Adrenal gland (tissue), 12 donors: ENCODE data around the gene ERH. TPM values are rescaled to one million over a fixed set of nuclear protein-coding genes. Genes with fewer than 3 reads are reported as not detected.

Experiments used
- DNase-seq, 7 donors: peaks; one replicate each; pipeline ENCODE4 v3.0.0-alpha.2; 2019 to 2020
- H3K27ac ChIP-seq, 5 donors: fragments of 200-600 bp; sonication (generic) in 4 of 5; 1 replicate in 3 of 5; 2 replicates in 2 of 5; pipeline versions ENCODE4 v1.5.1 to v1.8.0; 2016 to 2020; ENCODE audit warnings: mild to moderate bottlenecking in 1 of 5
- H3K27me3 ChIP-seq: fragments of 200-600 bp; 2 replicates; pipeline ENCODE4 v1.8.0; 2021
- H3K36me3 ChIP-seq, 2 donors: fragments of 200-600 bp; replicated peaks in 1 of 2; 1 replicate in 1 of 2; 2 replicates in 1 of 2; pipeline versions ENCODE4 v1.5.1 to v1.8.0; 2018 to 2022
- H3K4me1 ChIP-seq, 2 donors: fragments of 200-600 bp; replicated peaks in 1 of 2; 1 replicate in 1 of 2; 2 replicates in 1 of 2; pipeline versions ENCODE4 v1.5.1 to v1.8.0; 2018 to 2021
- H3K4me3 ChIP-seq, 4 donors: fragments of 200-600 bp; sonication (generic) in 3 of 4; one replicate each; pipeline ENCODE4 v1.5.1; 2016 to 2018
- H3K9me3 ChIP-seq, 3 donors: fragments of 200-600 bp; sonication (generic) in 1 of 3; replicated peaks in 1 of 3; 1 replicate in 2 of 3; 2 replicates in 1 of 3; pipeline versions ENCODE4 v1.5.1 to v1.8.0; 2016 to 2021
- CTCF ChIP-seq, 6 experiments: fragments of 450-650 bp in 4 of 6; fragments of 200-600 bp in 2 of 6; sonication (generic) in 1 of 6; IDR thresholded peaks; 1 replicate in 5 of 6; 2 replicates in 1 of 6; pipeline versions ENCODE4 v1.5.1 to v1.8.0; 2016 to 2021; ENCODE audit warnings: antibody characterized with exemption in 6 of 6, mild to moderate bottlenecking in 2 of 6, moderate library complexity in 1 of 6
- POLR2A ChIP-seq, 2 donors: fragments of 450-650 bp; IDR thresholded peaks; one replicate each; pipeline ENCODE4 v1.6.1; 2017; ENCODE audit warnings: antibody characterized with exemption in 2 of 2, mild to moderate bottlenecking in 2 of 2, moderate library complexity in 1 of 2
- WGBS, 4 donors: extraction: QIAGEN DNeasy Blood & Tissue Kit in 2 of 4; methylation state at CpG; one replicate each; pipeline versions ENCODE4 v1.1.5 to v1.1.7; 2013 to 2017; 5-methylcytosine and 5-hydroxymethylcytosine counted together
- intact Hi-C, 2 donors: fragments of 100-400 bp; cut with DNase I; formaldehyde crosslinking; loops; one replicate each; pipeline versions ENCODE4 v1.14.1 to v1.15.0; 2022 to 2023
- polyA plus RNA-seq, 3 donors: library from polyadenylated mRNA; stranded (reverse); fragments of 200-250 nt in 2 of 3; fragments of 350-450 nt in 1 of 3; fragmentation: Illumina TruSeq in 1 of 3; extraction: RNeasy Lipid Tissue Mini Kit (QIAGEN cat#74804) in 1 of 3; gene quantifications; one replicate each; pipeline ENCODE4 v1.2.3, GENCODE V29; 2013 to 2014
- total RNA-seq, 9 donors: library from RNA; depleted of rRNA in 4 of 9; stranded (reverse); fragments of >200 nt in 4 of 9; fragments of 120-200 nt in 1 of 9; fragmentation: NEBNext Ultra II Directional in 1 of 9; extraction: Animal tissue kit (Norgen Biotek cat#: 25700) in 1 of 9; gene quantifications; one replicate each; pipeline versions ENCODE4 v1.1.0 to v1.2.4, GENCODE V29; 2013 to 2023
- donor health status: healthy with polysubstance abuse.
- donor health status: Bipolar disorder and iron deficiency.
- donor health status: DM: yes; HTN: yes; CAD: no.
- donor health status: DM: no; HTN: no; CAD: no.
- donor health status: DM: no; HTN: no; CAD: no.
- donor health status: DM: yes; HTN: yes; CAD: no.

Gene ERH
- total and polyA plus RNA-seq, 12 donors, result 39.6 to 217 (median 140) TPM

GRCh38 chr14:69351911-69352310, 46.2 kb downstream of the ERH start:
- 89 to 96% (median 93%) methylated on average over 5 of the region's 5 CpGs for WGBS, 4 donors
- H3K27ac ChIP-seq, result no peak overlapping the region
- H3K4me3 ChIP-seq, result no peak overlapping the region
- TF ChIP-seq POLR2A (IDR thresholded peaks at IDR 0.05) (no peak), CTCF (IDR thresholded peaks at IDR 0.05) (no peak)
- no peaks in the 10 kb centered on the region for H3K27me3 ChIP-seq
- peaks cover 0 to 10% of the 10 kb centered on the region in 2 donors for H3K4me1 ChIP-seq
- no peaks in the 10 kb centered on the region for H3K9me3 ChIP-seq
- no peak for DNase-seq
- H3K36me3 ChIP-seq, result no peaks in the 10 kb centered on the region
- intact Hi-C loops, result no loop called here

- Histone ChIP-seq H3K36me3 (no peaks in the 10 kb centered on the region), H3K4me1 (peaks cover 0 to 10% of the 10 kb centered on the region in 2 donors), H3K27me3 (no peaks in the 10 kb centered on the region), H3K27ac (no peak overlapping the region), H3K4me3 (no peak overlapping the region), H3K9me3 (no peaks in the 10 kb centered on the region)
- TF ChIP-seq POLR2A (IDR thresholded peaks at IDR 0.05), result no peak
- no peak for TF ChIP-seq CTCF (IDR thresholded peaks at IDR 0.05)
- intact Hi-C loops, result no loop called here
- WGBS, 4 donors, result 75 to 90% (median 80%) methylated on average over 3 of the region's 3 CpGs
- no peak for DNase-seq
These were observed 46.7 kb downstream of the ERH start for GRCh38 chr14:69351385-69351784.

- no peak for TF ChIP-seq CTCF (IDR thresholded peaks at IDR 0.05)
- TF ChIP-seq POLR2A (IDR thresholded peaks at IDR 0.05), result no peak
These were observed 47.2 kb downstream of the ERH start for GRCh38 chr14:69350892-69351291.

GRCh38 chr14:69349091-69349777, 48.9 kb downstream of the ERH start:
- Histone ChIP-seq H3K4me1 (no peaks in the 10 kb centered on the region), H3K27ac (no peak overlapping the region), H3K27me3 (no peaks in the 10 kb centered on the region), H3K9me3 (no peaks in the 10 kb centered on the region), H3K36me3 (no peaks in the 10 kb centered on the region), H3K4me3 (no peak overlapping the region)
- no peak for DNase-seq
- WGBS, 4 donors, result 81 to 92% (median 87%) methylated on average over 9 to 11 of the region's 11 CpGs
- TF ChIP-seq CTCF (IDR thresholded peaks at IDR 0.05), result no peak
- TF ChIP-seq POLR2A (IDR thresholded peaks at IDR 0.05), result no peak
- intact Hi-C loops, result no loop called here

More at GRCh38 chr14:69350892-69351291, 47.2 kb downstream of the ERH start:
- WGBS, 4 donors, result 86 to 93% (median 91%) methylated on average over 3 to 5 of the region's 5 CpGs
- Histone ChIP-seq H3K4me3 (no peak overlapping the region), H3K9me3 (no peaks in the 10 kb centered on the region), H3K4me1 (peaks cover 0 to 9% of the 10 kb centered on the region in 2 donors), H3K27me3 (no peaks in the 10 kb centered on the region), H3K36me3 (no peaks in the 10 kb centered on the region), H3K27ac (no peak overlapping the region)
- DNase-seq, result no peak
- intact Hi-C loops, result no loop called here
